ENCODE data around the gene TKFC.
"Not testable (repeated sequence)": the region's sequence is repeated elsewhere in the genome, so short reads cannot be mapped to it uniquely, and the experiment has no call there.

The TKFC gene

DNA sequence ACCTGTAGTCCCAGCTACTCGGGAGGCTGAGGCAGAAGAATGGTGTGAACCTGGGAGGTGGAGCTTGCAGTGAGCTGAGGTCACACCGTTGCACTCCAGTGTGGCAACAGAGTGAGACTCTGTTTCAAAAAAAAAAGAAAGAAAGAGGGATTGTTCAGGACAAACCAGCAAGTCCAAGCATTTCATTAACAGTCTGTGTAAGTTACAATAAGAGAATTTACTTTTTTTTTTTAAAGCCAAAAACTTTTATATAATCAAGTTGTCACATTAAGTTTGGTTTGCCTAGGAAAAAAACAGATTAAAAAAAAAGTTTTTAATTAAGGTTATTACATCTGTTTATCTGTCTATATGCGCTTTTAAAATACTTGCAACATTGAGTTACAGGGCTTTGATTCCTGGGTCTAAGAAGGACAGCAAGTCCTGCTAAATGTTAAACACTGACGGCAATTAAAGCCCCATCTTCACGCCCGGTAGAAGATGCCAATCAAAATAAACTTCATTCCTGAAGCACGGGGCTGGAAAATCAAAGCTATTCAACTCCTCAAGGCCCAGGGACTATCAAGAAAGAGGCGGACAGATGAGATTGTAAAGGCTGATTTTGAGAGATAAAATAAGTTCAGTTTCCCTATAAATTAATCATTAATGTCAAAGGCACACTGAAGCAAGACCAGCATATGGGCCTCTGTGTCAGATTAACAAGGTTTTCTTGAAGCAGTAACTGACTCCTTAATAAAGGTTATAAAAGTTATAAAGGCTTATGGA is 39.8 kb downstream of the TKFC start:
- Histone ChIP-seq H3K27me3 (ENCODE audit: control insufficient read depth, insufficient read depth, low read length) (no peaks in the 10 kb centered on the region), H3K9ac (ENCODE audit: low read length) (no peak overlapping the region), H3K4me1 (ENCODE audit: control insufficient read depth, insufficient read depth, low read length) (no peaks in the 10 kb centered on the region), H3K27ac (ENCODE audit: low read depth, low read length) (no peak overlapping the region), H3K36me3 (ENCODE audit: control insufficient read depth, insufficient read depth, low read length) (peaks cover 56% of the 10 kb centered on the region), H3K9me3 (ENCODE audit: control insufficient read depth, insufficient read depth, low read depth, low read length) (peaks cover 34% of the 10 kb centered on the region), H3K4me3 (ENCODE audit: low read depth, low read length) (no peak overlapping the region)

GRCh38 chr11:61375761-61376108 is 42.7 kb downstream of the TKFC start:
- no peak overlapping the region for H3K4me3 ChIP-seq (ENCODE audit: low read depth, low read length)
- H3K27me3 ChIP-seq (ENCODE audit: control insufficient read depth, insufficient read depth, low read length), result no peaks in the 10 kb centered on the region
- H3K36me3 ChIP-seq (ENCODE audit: control insufficient read depth, insufficient read depth, low read length), result peaks cover 29% of the 10 kb centered on the region
- no peaks in the 10 kb centered on the region for H3K4me1 ChIP-seq (ENCODE audit: control insufficient read depth, insufficient read depth, low read length)
- no peak overlapping the region for H3K27ac ChIP-seq (ENCODE audit: low read depth, low read length)
- H3K9me3 ChIP-seq (ENCODE audit: control insufficient read depth, insufficient read depth, low read depth, low read length), result peaks cover 34% of the 10 kb centered on the region
- H3K9ac ChIP-seq (ENCODE audit: low read length), result no peak overlapping the region

DNA sequence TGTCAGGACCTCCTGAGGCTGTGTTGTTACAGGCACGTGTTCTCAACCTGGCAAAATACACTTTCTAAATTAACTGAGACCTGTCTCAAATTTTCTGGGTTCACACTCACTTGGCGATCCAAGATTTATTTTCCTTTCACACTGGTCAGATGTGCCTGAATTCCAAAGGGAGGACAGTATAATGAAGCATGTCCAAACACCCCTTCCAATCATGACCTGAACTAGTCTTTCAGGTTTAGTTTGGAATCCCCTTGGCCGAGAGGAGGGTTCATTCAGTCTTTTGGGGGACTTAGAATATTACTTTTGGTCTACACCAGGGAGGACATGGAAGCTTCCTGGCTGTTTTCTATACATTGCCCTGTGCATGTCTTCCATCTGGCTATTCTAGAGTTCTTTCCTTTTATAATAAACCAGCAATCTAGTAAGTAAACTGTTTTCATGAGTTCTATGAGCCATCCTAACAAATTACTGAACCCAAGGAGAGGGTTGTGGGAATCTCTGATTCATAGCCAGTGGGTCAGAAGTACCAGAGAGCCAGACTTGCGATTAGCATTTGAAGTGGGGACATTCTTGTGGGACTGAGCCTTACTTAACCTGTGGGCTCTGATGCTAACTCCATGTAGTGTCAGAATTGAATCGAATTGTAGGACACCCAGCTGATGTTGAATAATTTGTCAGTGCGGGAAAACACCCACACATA is 44.6 kb downstream of the TKFC start:
- H3K9ac ChIP-seq (ENCODE audit: low read length), result no peak overlapping the region
- H3K36me3 ChIP-seq (ENCODE audit: control insufficient read depth, insufficient read depth, low read length), result peaks cover 22% of the 10 kb centered on the region
- no peaks in the 10 kb centered on the region for H3K4me1 ChIP-seq (ENCODE audit: control insufficient read depth, insufficient read depth, low read length)
- H3K4me3 ChIP-seq (ENCODE audit: low read depth, low read length), result no peak overlapping the region
- H3K27ac ChIP-seq (ENCODE audit: low read depth, low read length), result no peak overlapping the region
- peaks cover 22% of the 10 kb centered on the region for H3K9me3 ChIP-seq (ENCODE audit: control insufficient read depth, insufficient read depth, low read depth, low read length)
- H3K27me3 ChIP-seq (ENCODE audit: control insufficient read depth, insufficient read depth, low read length), result no peaks in the 10 kb centered on the region

- Histone ChIP-seq H3K4me3 (ENCODE audit: low read depth, low read length) (no peak overlapping the region), H3K9me3 (ENCODE audit: control insufficient read depth, insufficient read depth, low read depth, low read length) (peaks cover 12% of the 10 kb centered on the region), H3K4me1 (ENCODE audit: control insufficient read depth, insufficient read depth, low read length) (no peaks in the 10 kb centered on the region), H3K9ac (ENCODE audit: low read length) (no peak overlapping the region), H3K27ac (ENCODE audit: low read depth, low read length) (no peak overlapping the region), H3K36me3 (ENCODE audit: control insufficient read depth, insufficient read depth, low read length) (peaks cover 15% of the 10 kb centered on the region), H3K27me3 (ENCODE audit: control insufficient read depth, insufficient read depth, low read length) (no peaks in the 10 kb centered on the region)
Measured at GRCh38 chr11:61378713-61379313, 45.8 kb downstream of the TKFC start.

- Histone ChIP-seq H3K9me3 (ENCODE audit: control insufficient read depth, insufficient read depth, low read depth, low read length) (no peaks in the 10 kb centered on the region), H3K27ac (ENCODE audit: low read depth, low read length) (no peak overlapping the region), H3K4me3 (ENCODE audit: low read depth, low read length) (no peak overlapping the region), H3K9ac (ENCODE audit: low read length) (no peak overlapping the region), H3K27me3 (ENCODE audit: control insufficient read depth, insufficient read depth, low read length) (no peaks in the 10 kb centered on the region), H3K4me1 (ENCODE audit: control insufficient read depth, insufficient read depth, low read length) (no peaks in the 10 kb centered on the region), H3K36me3 (ENCODE audit: control insufficient read depth, insufficient read depth, low read length) (peaks cover 7% of the 10 kb centered on the region; the same call in 1 of the 2 replicates)
Measured at GRCh38 chr11:61380884-61381283, 47.9 kb downstream of the TKFC start.

DNA sequence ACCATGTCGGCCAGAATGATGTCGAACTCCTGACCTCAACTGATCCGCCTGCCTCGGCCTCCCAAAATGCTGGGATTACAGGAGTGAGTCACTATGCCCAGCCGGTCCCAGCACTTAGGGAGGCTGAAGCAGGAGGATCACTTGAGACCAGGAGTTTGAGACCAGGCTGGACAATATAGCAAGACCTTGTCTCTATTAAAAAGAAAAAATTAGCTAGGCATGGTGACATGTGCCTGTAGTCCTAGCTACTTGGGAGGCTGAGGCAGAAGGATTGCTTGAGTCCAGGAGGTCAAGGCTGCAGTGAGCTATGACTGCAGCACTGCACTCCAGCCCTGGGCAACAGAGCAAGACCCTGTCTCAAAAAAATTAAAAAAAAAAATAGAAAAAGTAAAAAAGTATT is 50.8 kb downstream of the TKFC start:
- not testable (repeated sequence) for H3K27me3 ChIP-seq (ENCODE audit: control insufficient read depth, insufficient read depth, low read length); H3K4me1 ChIP-seq (ENCODE audit: control insufficient read depth, insufficient read depth, low read length); H3K36me3 ChIP-seq (ENCODE audit: control insufficient read depth, insufficient read depth, low read length); H3K9ac ChIP-seq (ENCODE audit: low read length); H3K9me3 ChIP-seq (ENCODE audit: control insufficient read depth, insufficient read depth, low read depth, low read length); H3K4me3 ChIP-seq (ENCODE audit: low read depth, low read length); H3K27ac ChIP-seq (ENCODE audit: low read depth, low read length)

DNA sequence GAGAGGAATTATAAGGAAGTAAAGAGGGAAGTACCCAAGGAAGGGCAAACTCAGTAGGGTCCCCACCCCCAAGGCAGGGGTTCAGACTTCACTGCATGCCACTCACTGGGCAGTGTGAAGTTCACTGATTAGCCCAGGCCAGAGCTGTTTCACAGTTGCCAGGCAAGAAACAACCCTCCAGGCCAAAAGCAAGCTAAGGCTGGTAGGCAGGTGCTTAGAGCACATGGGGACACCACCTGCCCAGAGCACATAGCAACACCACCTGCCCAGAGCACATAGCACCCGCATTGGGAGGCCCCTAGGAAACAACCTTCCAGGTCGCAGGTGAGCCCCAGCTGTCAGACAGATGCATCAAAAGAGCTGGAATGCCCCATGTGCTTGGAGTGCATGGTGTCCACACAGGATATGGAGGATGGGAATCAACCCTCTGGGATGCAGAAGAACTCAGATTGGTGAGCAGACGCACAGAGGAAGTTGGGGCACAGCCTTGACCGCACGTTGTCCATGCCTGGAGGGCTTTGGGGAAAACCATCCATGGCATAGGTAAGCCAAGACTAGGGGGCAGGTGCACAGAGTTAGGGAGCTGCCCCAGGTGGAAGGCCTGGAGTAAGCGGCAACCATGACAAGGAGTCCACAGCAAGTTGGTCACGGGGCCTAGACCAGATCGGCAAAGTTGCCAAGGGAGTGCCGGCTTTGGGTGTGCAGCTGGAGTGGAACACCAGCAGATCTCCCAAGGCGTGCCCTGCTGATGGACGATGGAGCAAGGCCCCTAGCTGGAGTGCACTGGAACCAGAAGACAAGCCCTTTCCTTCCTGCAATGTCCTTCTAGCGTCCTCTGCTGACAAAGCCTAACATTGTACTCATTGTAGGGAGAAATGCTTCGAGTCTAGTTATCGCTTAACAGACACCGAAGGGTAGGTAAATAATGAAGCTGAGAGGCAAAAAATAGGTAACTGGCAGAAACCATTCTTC is 51.5 kb downstream of the TKFC start:
- Histone ChIP-seq H3K27me3 (ENCODE audit: control insufficient read depth, insufficient read depth, low read length) (no peaks in the 10 kb centered on the region), H3K4me1 (ENCODE audit: control insufficient read depth, insufficient read depth, low read length) (no peaks in the 10 kb centered on the region), H3K9me3 (ENCODE audit: control insufficient read depth, insufficient read depth, low read depth, low read length) (no peaks in the 10 kb centered on the region), H3K27ac (ENCODE audit: low read depth, low read length) (no peak overlapping the region), H3K9ac (ENCODE audit: low read length) (no peak overlapping the region), H3K4me3 (ENCODE audit: low read depth, low read length) (no peak overlapping the region), H3K36me3 (ENCODE audit: control insufficient read depth, insufficient read depth, low read length) (no peaks in the 10 kb centered on the region)

DNA sequence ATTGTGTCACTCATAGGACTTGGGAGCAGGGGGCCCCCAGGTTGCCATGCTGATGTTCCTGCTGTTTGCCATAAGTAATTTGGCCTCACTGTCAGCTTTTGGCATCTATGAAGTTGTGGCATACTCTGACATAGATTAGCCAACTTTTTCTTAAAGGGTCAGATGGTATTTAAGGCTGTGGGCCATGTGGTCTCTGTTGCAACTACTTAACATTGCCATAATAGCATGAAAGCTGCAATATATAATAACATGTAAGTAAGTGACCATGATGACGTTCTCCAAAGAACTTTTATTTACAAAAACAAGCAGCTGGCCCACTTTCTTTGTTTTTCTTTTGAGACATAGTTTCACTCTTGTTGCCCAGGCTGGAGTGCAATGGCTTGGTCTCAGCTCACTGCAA is 57.1 kb downstream of the TKFC start:
- Histone ChIP-seq H3K27me3 (ENCODE audit: control insufficient read depth, insufficient read depth, low read length) (no peaks in the 10 kb centered on the region), H3K9ac (ENCODE audit: low read length) (no peak overlapping the region), H3K4me1 (ENCODE audit: control insufficient read depth, insufficient read depth, low read length) (peaks cover 3% of the 10 kb centered on the region; the same call in 1 of the 2 replicates), H3K36me3 (ENCODE audit: control insufficient read depth, insufficient read depth, low read length) (peaks cover 11% of the 10 kb centered on the region), H3K4me3 (ENCODE audit: low read depth, low read length) (no peak overlapping the region), H3K9me3 (ENCODE audit: control insufficient read depth, insufficient read depth, low read depth, low read length) (peaks cover 4% of the 10 kb centered on the region; the same call in 1 of the 2 replicates), H3K27ac (ENCODE audit: low read depth, low read length) (no peak overlapping the region)

- Histone ChIP-seq H3K36me3 (ENCODE audit: control insufficient read depth, insufficient read depth, low read length) (peaks cover 25% of the 10 kb centered on the region), H3K27ac (ENCODE audit: low read depth, low read length) (no peak overlapping the region), H3K27me3 (ENCODE audit: control insufficient read depth, insufficient read depth, low read length) (no peaks in the 10 kb centered on the region), H3K9ac (ENCODE audit: low read length) (peak overlapping the region; percentile 87), H3K9me3 (ENCODE audit: control insufficient read depth, insufficient read depth, low read depth, low read length) (peaks cover 4% of the 10 kb centered on the region; the same call in 1 of the 2 replicates), H3K4me3 (ENCODE audit: low read depth, low read length) (peak overlapping the region; percentile 90), H3K4me1 (ENCODE audit: control insufficient read depth, insufficient read depth, low read length) (peaks cover 3% of the 10 kb centered on the region; the same call in 1 of the 2 replicates)
Measured at GRCh38 chr11:61392981-61393595, 60.1 kb downstream of the TKFC start.

Data from HUES6 (cell line).